Measurements from ENCODE around the gene FBXL7. TPM values are rescaled to one million over a fixed set of nuclear protein-coding genes. Genes with fewer than 3 reads are reported as not detected.

The FBXL7 gene
- total RNA-seq, 4 donors from 2014 or later: 5.7 to 47.4 (median 6.3) TPM

DNA sequence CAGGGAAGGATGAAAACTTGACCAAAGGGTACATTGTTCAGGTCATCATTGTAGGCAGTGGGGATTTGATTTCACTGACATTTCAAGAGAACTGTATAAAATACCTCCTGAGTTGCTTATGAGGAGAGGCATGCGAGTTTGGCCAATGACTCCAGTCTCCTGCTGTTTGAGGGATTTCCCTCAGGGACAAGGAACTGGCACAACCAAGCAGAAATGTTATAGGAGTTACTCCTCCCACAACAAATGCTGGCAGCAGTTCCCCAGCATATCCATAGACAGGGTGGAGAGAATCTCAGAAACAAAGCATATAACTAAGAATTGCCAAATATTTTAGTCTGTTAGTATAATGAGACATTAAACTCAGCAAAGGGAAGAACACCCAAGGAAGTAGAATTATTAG, 47.2 kb upstream of the FBXL7 start:
- no peaks in the 10 kb centered on the region for H3K36me3 ChIP-seq
- intact Hi-C loops (cut with DNase I; ENCODE audit: low total_unique reads) (no loop called here), in situ Hi-C loops (cut with MboI; ENCODE audit: low pct_ligation_motif_present in 1 of 4, low pct_unique_long_range_greater_than_20kb in 1 of 4, low sequenced_read_pairs in 3 of 4) (no loop called here)
- H3K27ac ChIP-seq: peak overlapping the region in 3 of 4 donors; percentile 40 to 66 (median 51)
- H3K9me3 ChIP-seq: peaks cover 0 to 4% of the 10 kb centered on the region in 2 donors
- no peak overlapping the region for H3K4me3 ChIP-seq
- peaks cover 0 to 3% (median 0%) of the 10 kb centered on the region in 4 donors for H3K4me1 ChIP-seq
- WGBS, 2 donors (ENCODE audit: low coverage in 1 of 2): 63 to 76% methylated on average over 1 of the region's 1 CpG
- TF ChIP-seq POLR2A (IDR thresholded peaks at IDR 0.05) (no peak), EP300 (IDR thresholded peaks at IDR 0.05; ENCODE audit: low read depth) (no peak), POLR2AphosphoS5 (IDR thresholded peaks at IDR 0.05) (no peak)
- TF ChIP-seq, protein P1, sequence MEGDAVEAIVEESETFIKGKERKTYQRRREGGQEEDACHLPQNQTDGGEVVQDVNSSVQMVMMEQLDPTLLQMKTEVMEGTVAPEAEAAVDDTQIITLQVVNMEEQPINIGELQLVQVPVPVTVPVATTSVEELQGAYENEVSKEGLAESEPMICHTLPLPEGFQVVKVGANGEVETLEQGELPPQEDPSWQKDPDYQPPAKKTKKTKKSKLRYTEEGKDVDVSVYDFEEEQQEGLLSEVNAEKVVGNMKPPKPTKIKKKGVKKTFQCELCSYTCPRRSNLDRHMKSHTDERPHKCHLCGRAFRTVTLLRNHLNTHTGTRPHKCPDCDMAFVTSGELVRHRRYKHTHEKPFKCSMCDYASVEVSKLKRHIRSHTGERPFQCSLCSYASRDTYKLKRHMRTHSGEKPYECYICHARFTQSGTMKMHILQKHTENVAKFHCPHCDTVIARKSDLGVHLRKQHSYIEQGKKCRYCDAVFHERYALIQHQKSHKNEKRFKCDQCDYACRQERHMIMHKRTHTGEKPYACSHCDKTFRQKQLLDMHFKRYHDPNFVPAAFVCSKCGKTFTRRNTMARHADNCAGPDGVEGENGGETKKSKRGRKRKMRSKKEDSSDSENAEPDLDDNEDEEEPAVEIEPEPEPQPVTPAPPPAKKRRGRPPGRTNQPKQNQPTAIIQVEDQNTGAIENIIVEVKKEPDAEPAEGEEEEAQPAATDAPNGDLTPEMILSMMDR (IDR thresholded peaks at IDR 0.05): no peak
- H3K27me3 ChIP-seq: no peaks in the 10 kb centered on the region
- no peak for DNase-seq

DNA sequence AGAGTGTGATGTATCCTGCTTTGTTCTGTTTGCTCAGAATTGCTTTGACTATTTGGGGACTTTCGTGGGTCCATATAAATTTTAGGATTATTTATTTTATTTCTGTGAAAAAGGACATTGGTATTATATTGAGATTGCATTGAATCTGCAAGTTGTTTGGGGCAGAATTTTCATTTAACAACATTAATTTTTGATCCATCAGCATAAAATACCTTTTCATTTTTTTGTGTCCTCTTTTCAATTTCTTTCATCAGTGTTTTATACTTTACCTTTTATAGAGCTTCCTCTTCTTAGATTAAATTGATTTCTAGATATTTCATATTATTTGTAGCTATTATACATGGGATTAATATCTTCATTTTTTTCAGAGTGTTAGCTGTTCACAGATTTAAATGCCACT, 40.8 kb upstream of the FBXL7 start:
- TF ChIP-seq POLR2A (IDR thresholded peaks at IDR 0.05) (no peak), EP300 (IDR thresholded peaks at IDR 0.05; ENCODE audit: low read depth) (no peak), POLR2AphosphoS5 (IDR thresholded peaks at IDR 0.05) (no peak)
- TF ChIP-seq, protein P1 (IDR thresholded peaks at IDR 0.05): no peak
- no peak overlapping the region for H3K4me3 ChIP-seq
- 39% methylated on average over 1 of the region's 1 CpG; no CpG with 5 or more reads in 1 of the 2 donors for WGBS, 2 donors (ENCODE audit: low coverage in 1 of 2)
- intact Hi-C loops (cut with DNase I; ENCODE audit: low total_unique reads): no loop called here
- no peak overlapping the region for H3K27ac ChIP-seq
- DNase-seq: no peak
- peaks cover 0 to 4% of the 10 kb centered on the region in 2 donors for H3K9me3 ChIP-seq
- H3K4me1 ChIP-seq: no peaks in the 10 kb centered on the region
- no peaks in the 10 kb centered on the region for H3K36me3 ChIP-seq
- H3K27me3 ChIP-seq: no peaks in the 10 kb centered on the region
- in situ Hi-C loops (cut with MboI; ENCODE audit: low pct_ligation_motif_present in 1 of 4, low pct_unique_long_range_greater_than_20kb in 1 of 4, low sequenced_read_pairs in 3 of 4): no loop called here

DNA sequence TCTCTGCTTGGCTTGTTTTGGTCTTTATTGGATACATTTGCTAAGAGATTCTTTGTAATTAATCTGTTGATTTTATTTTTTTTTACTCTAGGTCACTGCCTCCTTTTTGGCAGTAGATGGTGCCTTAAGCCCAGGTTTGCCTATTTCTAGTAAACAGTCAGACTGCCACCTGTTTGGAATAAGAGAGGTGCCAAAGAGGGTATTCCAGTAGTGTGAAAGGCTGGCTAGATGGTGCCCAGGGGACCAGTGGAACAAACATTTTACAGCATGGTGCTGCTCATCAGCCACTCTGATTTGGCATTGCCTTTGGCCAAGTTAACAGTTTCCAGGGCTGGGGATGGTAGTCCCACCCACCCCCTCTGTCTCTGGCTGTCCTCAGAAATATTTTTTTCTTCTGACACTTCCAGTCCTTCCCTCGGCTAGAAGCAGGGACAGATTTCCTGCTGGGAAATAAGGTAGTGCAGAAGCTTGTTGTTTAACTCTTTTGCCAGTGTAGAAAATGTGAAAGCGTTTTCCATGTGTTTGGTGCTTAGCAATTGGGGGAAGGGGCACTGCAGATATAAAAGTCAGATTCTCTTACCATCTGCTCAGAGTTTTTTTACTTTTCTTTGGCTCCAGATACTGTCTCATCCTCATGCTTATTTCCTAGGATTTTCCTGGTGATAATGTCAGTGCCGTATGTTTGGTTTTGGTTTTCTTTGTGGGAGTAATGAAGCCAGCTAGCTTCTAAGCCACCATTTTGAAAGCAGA, 36.6 kb upstream of the FBXL7 start:
- in situ Hi-C loops (cut with MboI; ENCODE audit: low pct_ligation_motif_present in 1 of 4, low pct_unique_long_range_greater_than_20kb in 1 of 4, low sequenced_read_pairs in 3 of 4): no loop called here
- intact Hi-C loops (cut with DNase I; ENCODE audit: low total_unique reads): no loop called here
- no peak overlapping the region for H3K4me3 ChIP-seq
- H3K27ac ChIP-seq: no peak overlapping the region
- no peak for DNase-seq
- H3K27me3 ChIP-seq: no peaks in the 10 kb centered on the region
- no peaks in the 10 kb centered on the region for H3K4me1 ChIP-seq
- 55 to 68% methylated on average over 3 of the region's 3 CpGs for WGBS, 2 donors (ENCODE audit: low coverage in 1 of 2)
- no peak for TF ChIP-seq POLR2A (IDR thresholded peaks at IDR 0.05)
- TF ChIP-seq, protein P1 (IDR thresholded peaks at IDR 0.05): peak in 2 of 5 experiments; percentile 6 to 8
- TF ChIP-seq POLR2AphosphoS5 (IDR thresholded peaks at IDR 0.05): no peak
- H3K9me3 ChIP-seq: no peaks in the 10 kb centered on the region
- H3K36me3 ChIP-seq: no peaks in the 10 kb centered on the region

DNA sequence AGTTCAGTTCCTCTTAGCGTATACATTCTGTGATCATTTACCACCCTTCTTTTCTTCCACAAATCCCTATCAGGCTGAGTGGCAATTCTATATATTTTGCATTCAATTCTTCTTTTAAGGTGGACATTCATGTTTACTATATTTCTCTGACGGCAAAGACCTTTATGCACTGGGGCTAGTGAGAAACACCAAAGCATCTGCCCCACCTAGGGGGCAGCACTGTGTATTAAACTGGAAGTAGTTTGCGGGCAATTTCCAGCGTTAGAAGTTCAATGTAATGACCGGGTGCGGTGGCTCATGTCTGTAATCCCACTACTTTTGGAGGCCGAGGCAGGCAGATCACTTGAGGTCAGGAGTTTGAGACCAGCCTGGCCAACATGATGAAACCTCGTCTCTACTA, 27.9 kb upstream of the FBXL7 start:
- no peaks in the 10 kb centered on the region for H3K27me3 ChIP-seq
- no peak for DNase-seq
- TF ChIP-seq POLR2AphosphoS5 (IDR thresholded peaks at IDR 0.05) (no peak), POLR2A (IDR thresholded peaks at IDR 0.05) (no peak), EP300 (IDR thresholded peaks at IDR 0.05; ENCODE audit: low read depth) (no peak)
- TF ChIP-seq, protein P1 (IDR thresholded peaks at IDR 0.05): no peak
- no peaks in the 10 kb centered on the region for H3K36me3 ChIP-seq
- H3K4me1 ChIP-seq: no peaks in the 10 kb centered on the region
- no peak overlapping the region for H3K4me3 ChIP-seq
- in situ Hi-C loops (cut with MboI; ENCODE audit: low pct_ligation_motif_present in 1 of 4, low pct_unique_long_range_greater_than_20kb in 1 of 4, low sequenced_read_pairs in 3 of 4) (no loop called here), intact Hi-C loops (cut with DNase I; ENCODE audit: low total_unique reads) (no loop called here)
- no peaks in the 10 kb centered on the region for H3K9me3 ChIP-seq
- 92 to 97% methylated on average over 6 to 8 of the region's 8 CpGs for WGBS, 2 donors (ENCODE audit: low coverage in 1 of 2)
- H3K27ac ChIP-seq: no peak overlapping the region

Measured in transverse colon (tissue), 4 donors.